MM.1S (cell line): Measurements from ENCODE around the gene TXNRD1.

Source experiments
- DNase-seq: peaks from one replicate; pipeline ENCODE4 v3.0.0-alpha.2; 2015
- H2AFZ ChIP-seq: fragments of 300-600 bp; sonication (generic); 2 replicates; pipeline ENCODE4 v1.6.0; 2016; ENCODE audit warnings: antibody characterized with exemption, low read length
- H3F3A ChIP-seq: fragments of 300-600 bp; sonication (generic); 2 replicates; pipeline ENCODE4 v1.6.1; 2016; ENCODE audit warnings: mild to moderate bottlenecking, antibody characterized with exemption, low read length, moderate library complexity, mixed read lengths; ENCODE audit not compliant: insufficient read depth
- H3K27ac ChIP-seq: fragments of 300-600 bp; sonication (generic); 2 replicates; pipeline ENCODE4 v1.5.1; 2016; ENCODE audit warnings: mild to moderate bottlenecking, low read length
- H3K27me3 ChIP-seq: fragments of 300-600 bp; sonication (generic); replicated peaks from 2 replicates; pipeline ENCODE4 v1.6.0; 2016; ENCODE audit warnings: low read length; ENCODE audit not compliant: insufficient read depth
- H3K36me3 ChIP-seq: fragments of 300-600 bp; sonication (generic); replicated peaks from 2 replicates; pipeline ENCODE4 v1.6.1; 2016; ENCODE audit warnings: mild to moderate bottlenecking, low read length, mixed read lengths; ENCODE audit not compliant: insufficient read depth
- H3K4me1 ChIP-seq: fragments of 300-600 bp; sonication (generic); 2 replicates; pipeline ENCODE4 v1.6.1; 2016; ENCODE audit warnings: low read length, mixed read lengths
- H3K4me2 ChIP-seq: fragments of 300-600 bp; sonication (generic); 2 replicates; pipeline ENCODE4 v1.6.0; 2016; ENCODE audit warnings: low read depth, low read length
- H3K4me3 ChIP-seq: fragments of 300-600 bp; sonication (generic); 2 replicates; pipeline ENCODE4 v1.5.1; 2016; ENCODE audit warnings: low read length, mixed read lengths
- H3K79me2 ChIP-seq: fragments of 300-600 bp; sonication (generic); 2 replicates; pipeline ENCODE4 v1.6.1; 2016; ENCODE audit warnings: mixed run types, low read length, mixed read lengths
- H3K9ac ChIP-seq: fragments of 300-600 bp; sonication (generic); 2 replicates; pipeline ENCODE4 v1.6.1; 2016; ENCODE audit warnings: low read length, mixed read lengths
- H3K9me2 ChIP-seq: fragments of 300-600 bp; sonication (generic); replicated peaks from 2 replicates; pipeline ENCODE4 v1.6.1; 2016; ENCODE audit warnings: mild to moderate bottlenecking, low read length, mixed read lengths; ENCODE audit not compliant: insufficient read depth
- H3K9me3 ChIP-seq: fragments of 300-600 bp; sonication (generic); replicated peaks from 2 replicates; pipeline ENCODE4 v1.6.1; 2016; ENCODE audit warnings: mild to moderate bottlenecking, low read length, mixed read lengths; ENCODE audit not compliant: insufficient read depth
- H4K20me1 ChIP-seq: fragments of 300-600 bp; sonication (generic); 2 replicates; pipeline ENCODE4 v1.6.1; 2016; ENCODE audit warnings: mild to moderate bottlenecking, low read length, moderate library complexity, mixed read lengths; ENCODE audit not compliant: insufficient read depth
- EZH2 ChIP-seq: fragments of 300-600 bp; sonication (generic); optimal IDR thresholded peaks from 2 replicates; pipeline ENCODE3; 2017; ENCODE audit warnings: low read depth, mild to moderate bottlenecking, antibody characterized with exemption, low read length, mixed read lengths
- EZH2phosphoT487 ChIP-seq: fragments of 300-600 bp; sonication (generic); IDR thresholded peaks from 2 replicates; pipeline ENCODE4 v1.6.1; 2018; ENCODE audit warnings: antibody characterized with exemption, low read length
- TF ChIP-seq, protein P1 (sequence below): fragments of 300-600 bp; sonication (generic); IDR thresholded peaks from 2 replicates; pipeline ENCODE4 v1.5.1; 2016; ENCODE audit warnings: antibody characterized with exemption, low read length, mixed read lengths

The TXNRD1 gene

DNA sequence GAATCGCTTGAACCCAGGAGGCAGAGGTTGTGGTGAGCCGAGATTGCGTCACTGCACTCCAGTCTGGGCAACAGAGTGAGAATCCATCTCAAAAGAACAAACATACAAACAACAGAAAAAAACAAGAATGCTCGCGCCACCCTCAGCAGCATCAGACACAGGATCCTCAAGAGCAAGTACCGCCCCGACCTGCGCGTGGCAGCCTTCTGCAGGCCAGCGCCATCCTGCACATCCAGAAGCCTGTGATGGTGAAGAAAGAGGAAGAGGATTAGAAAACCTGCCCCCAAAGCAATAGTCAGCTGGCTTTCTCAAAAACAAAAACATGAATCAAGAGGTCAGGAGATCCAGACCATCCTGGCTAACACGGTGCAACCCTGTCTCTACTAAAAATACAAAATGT is 57.9 kb downstream of the TXNRD1 start:
- Histone ChIP-seq H3K27me3 (no peaks in the 10 kb centered on the region), H3K4me2 (no peak overlapping the region), H3K9me2 (no peaks in the 10 kb centered on the region), H3F3A (no peaks in the 10 kb centered on the region), H3K9me3 (no peaks in the 10 kb centered on the region), H3K79me2 (no peaks in the 10 kb centered on the region), H4K20me1 (no peaks in the 10 kb centered on the region), H3K9ac (no peak overlapping the region), H3K4me1 (no peaks in the 10 kb centered on the region), H3K4me3 (no peak overlapping the region), H2AFZ (no peak overlapping the region), H3K27ac (no peak overlapping the region), H3K36me3 (no peaks in the 10 kb centered on the region)
- TF ChIP-seq EZH2phosphoT487 (no peak), EZH2 (no peak)
- TF ChIP-seq, protein P1, sequence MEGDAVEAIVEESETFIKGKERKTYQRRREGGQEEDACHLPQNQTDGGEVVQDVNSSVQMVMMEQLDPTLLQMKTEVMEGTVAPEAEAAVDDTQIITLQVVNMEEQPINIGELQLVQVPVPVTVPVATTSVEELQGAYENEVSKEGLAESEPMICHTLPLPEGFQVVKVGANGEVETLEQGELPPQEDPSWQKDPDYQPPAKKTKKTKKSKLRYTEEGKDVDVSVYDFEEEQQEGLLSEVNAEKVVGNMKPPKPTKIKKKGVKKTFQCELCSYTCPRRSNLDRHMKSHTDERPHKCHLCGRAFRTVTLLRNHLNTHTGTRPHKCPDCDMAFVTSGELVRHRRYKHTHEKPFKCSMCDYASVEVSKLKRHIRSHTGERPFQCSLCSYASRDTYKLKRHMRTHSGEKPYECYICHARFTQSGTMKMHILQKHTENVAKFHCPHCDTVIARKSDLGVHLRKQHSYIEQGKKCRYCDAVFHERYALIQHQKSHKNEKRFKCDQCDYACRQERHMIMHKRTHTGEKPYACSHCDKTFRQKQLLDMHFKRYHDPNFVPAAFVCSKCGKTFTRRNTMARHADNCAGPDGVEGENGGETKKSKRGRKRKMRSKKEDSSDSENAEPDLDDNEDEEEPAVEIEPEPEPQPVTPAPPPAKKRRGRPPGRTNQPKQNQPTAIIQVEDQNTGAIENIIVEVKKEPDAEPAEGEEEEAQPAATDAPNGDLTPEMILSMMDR: no peak
- DNase-seq: no peak

DNA sequence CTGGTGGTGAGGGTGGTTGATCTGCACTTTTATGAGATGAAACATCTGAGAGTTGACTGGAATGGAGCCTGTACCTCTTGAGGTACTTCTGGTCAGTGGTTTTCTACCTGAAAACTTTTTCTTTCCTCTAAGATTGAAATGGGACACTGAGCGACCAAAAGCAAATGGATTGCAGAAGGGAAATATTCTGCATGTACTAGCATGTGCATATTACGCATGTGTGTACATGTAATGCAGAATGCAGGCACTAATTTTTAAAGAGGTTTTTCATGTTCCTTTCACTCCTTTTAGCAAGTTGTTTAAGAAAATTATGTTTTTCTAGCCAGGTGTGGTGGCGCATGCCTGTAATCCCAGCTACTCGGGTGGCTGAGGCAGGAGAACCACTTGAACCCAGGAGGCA is 59.2 kb downstream of the TXNRD1 start:
- Histone ChIP-seq H3K27me3 (no peaks in the 10 kb centered on the region), H3K9ac (no peak overlapping the region), H3F3A (no peaks in the 10 kb centered on the region), H3K27ac (no peak overlapping the region), H3K36me3 (no peaks in the 10 kb centered on the region), H4K20me1 (no peaks in the 10 kb centered on the region), H3K79me2 (no peaks in the 10 kb centered on the region), H2AFZ (no peak overlapping the region), H3K9me2 (no peaks in the 10 kb centered on the region), H3K4me1 (no peaks in the 10 kb centered on the region), H3K4me2 (no peak overlapping the region), H3K9me3 (no peaks in the 10 kb centered on the region), H3K4me3 (no peak overlapping the region)
- no peak for TF ChIP-seq EZH2
- TF ChIP-seq EZH2phosphoT487: no peak
- TF ChIP-seq, protein P1: no peak
- DNase-seq: no peak

DNA sequence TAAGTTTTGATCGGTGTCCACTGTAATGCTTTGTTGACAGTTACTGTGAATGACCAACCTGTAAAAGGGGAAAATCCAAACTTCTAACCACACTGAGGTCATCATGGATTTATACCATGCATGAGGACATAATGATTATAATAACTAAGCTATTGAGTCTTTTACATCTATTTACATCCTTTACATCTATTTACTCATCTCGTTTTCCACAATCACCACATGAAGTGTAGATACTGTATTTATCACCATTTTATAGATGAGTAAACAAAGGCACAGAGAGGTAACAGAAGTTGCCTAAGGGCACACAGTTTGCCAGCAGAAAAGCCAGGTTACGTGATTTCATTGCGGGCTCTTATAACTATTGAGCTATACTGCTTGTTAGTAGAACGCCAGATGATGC is 60.1 kb downstream of the TXNRD1 start:
- H3K27me3 ChIP-seq: no peaks in the 10 kb centered on the region
- H2AFZ ChIP-seq: peak overlapping the region; percentile 83; the same call in 1 of the 2 replicates
- no peak for DNase-seq
- TF ChIP-seq, protein P1: no peak
- TF ChIP-seq EZH2phosphoT487 (no peak), EZH2 (no peak)
- H3K9ac ChIP-seq: no peak overlapping the region
- no peaks in the 10 kb centered on the region for H3K36me3 ChIP-seq
- H3K4me3 ChIP-seq: peak overlapping the region; percentile 47; the same call in 1 of the 2 replicates
- H3K4me2 ChIP-seq: peak overlapping the region; percentile 71
- no peaks in the 10 kb centered on the region for H3K9me3 ChIP-seq
- H4K20me1 ChIP-seq: no peaks in the 10 kb centered on the region
- no peak overlapping the region for H3K27ac ChIP-seq
- H3K4me1 ChIP-seq: no peaks in the 10 kb centered on the region
- no peaks in the 10 kb centered on the region for H3K9me2 ChIP-seq
- H3F3A ChIP-seq: no peaks in the 10 kb centered on the region
- H3K79me2 ChIP-seq: no peaks in the 10 kb centered on the region
